HepG2 (cell line): ENCODE results near the gene TIGD6. TPM values are rescaled to one million over a fixed set of nuclear protein-coding genes. Genes with fewer than 3 reads are reported as not detected.
A peak's percentile ranks its signal among the peaks of the same experiment; 100 is the strongest.

Experiments used
- ATAC-seq: fragments of 200-7000 bp; cut with Tn5 transposase; 3 replicates; pipeline ENCODE4 v1.9.1; 2020; ENCODE audit warnings: mild to moderate bottlenecking, moderate library complexity
- BruUV-seq: library from RNA; stranded (reverse); fragments of 400-500 nt; replicated peaks from 2 replicates; lab custom pipeline; 2021; lab: Mats Ljungman, UMichigan
- CTCF ChIA-PET: fragments of 300-600 bp; formaldehyde crosslinking; extraction: SDS; loops from one replicate; lab custom pipeline; 2021; ENCODE audit warnings: low total read pairs, inconsistent platforms, low intra/inter-chr PET ratio; lab: Yijun Ruan, JAX
- POLR2A ChIA-PET: fragments of 350-600 bp; sonication (Branson Sonifier 250); formaldehyde crosslinking; loops from one replicate; lab custom pipeline; 2020; ENCODE audit warnings: antibody characterized with exemption, inconsistent platforms; lab: Yijun Ruan, JAX
- DNase-seq: peaks from one replicate; pipeline ENCODE4 v3.0.0-alpha.2; 2015; ENCODE audit warnings: low spot score
- FAIRE-seq: peaks from 3 replicates; lab custom pipeline; 2011; peaks lifted over from hg19 to GRCh38; lab: Jason Lieb, UNC
- H2AFZ ChIP-seq: one replicate; pipeline ENCODE4 v1.6.1; 2011; ENCODE audit warnings: low read length, inconsistent platforms
- H3K27ac ChIP-seq: fragments of 300-600 bp; 3 replicates; pipeline ENCODE4 v1.8.0; 2011; ENCODE audit warnings: mixed run types, mild to moderate bottlenecking, mixed read lengths, low read length, inconsistent platforms; ENCODE audit not compliant: insufficient read depth; ENCODE audit errors: extremely low read length
- H3K27me3 ChIP-seq, 2 experiments: fragments of 200-600 bp in 1 of 2; 2 replicates in 1 of 2; 3 replicates in 1 of 2; pipeline versions ENCODE4 v1.6.0 to v1.8.0; 2011; ENCODE audit warnings: low read length in 2 of 2, mild to moderate bottlenecking in 2 of 2, moderate library complexity in 2 of 2, inconsistent platforms in 1 of 2; ENCODE audit not compliant: insufficient read depth in 2 of 2, control insufficient read depth in 1 of 2
- H3K36me3 ChIP-seq, 2 experiments: fragments of 200-600 bp in 1 of 2; replicated peaks in 1 of 2; 2 replicates in 1 of 2; 3 replicates in 1 of 2; pipeline versions ENCODE4 v1.5.1 to v1.8.0; 2011; ENCODE audit warnings: low read length in 2 of 2, inconsistent platforms in 1 of 2; ENCODE audit not compliant: insufficient read depth in 2 of 2, control insufficient read depth in 1 of 2
- H3K4me1 ChIP-seq: 2 replicates; pipeline ENCODE4 v1.5.1; 2012; ENCODE audit warnings: low read length, inconsistent platforms; ENCODE audit not compliant: insufficient read depth
- H3K4me2 ChIP-seq: 2 replicates; pipeline ENCODE4 v1.6.0; 2011; ENCODE audit warnings: low read depth, low read length, inconsistent platforms
- H3K4me3 ChIP-seq, 3 experiments: fragments of 200-600 bp in 1 of 3; sonication (generic), shearing (Covaris generic) in 1 of 3; replicated peaks in 1 of 3; 2 replicates each; pipeline ENCODE4 v1.5.1; 2011 to 2016; ENCODE audit warnings: low read length in 3 of 3, inconsistent platforms in 2 of 3, low read depth in 2 of 3, mild to moderate bottlenecking in 2 of 3, control low read depth in 1 of 3, mixed read lengths in 1 of 3; ENCODE audit not compliant: insufficient read depth in 1 of 3
- H3K79me2 ChIP-seq: one replicate; pipeline ENCODE4 v1.6.1; 2011; ENCODE audit warnings: low read length, inconsistent platforms; ENCODE audit not compliant: insufficient read depth
- H3K9ac ChIP-seq: 2 replicates; pipeline ENCODE4 v1.6.0; 2011; ENCODE audit warnings: mild to moderate bottlenecking, low read depth, low read length, inconsistent platforms; ENCODE audit not compliant: insufficient read depth
- H3K9me3 ChIP-seq: 2 replicates; pipeline ENCODE4 v1.5.1; 2012; ENCODE audit warnings: mild to moderate bottlenecking, low read length
- H4K20me1 ChIP-seq: 2 replicates; pipeline ENCODE4 v1.6.0; 2011; ENCODE audit warnings: inconsistent platforms, mild to moderate bottlenecking, low read length, moderate library complexity; ENCODE audit not compliant: insufficient read depth
- EEA1 ChIP-seq: sonication (generic); formaldehyde crosslinking; IDR thresholded peaks from 2 replicates; pipeline ENCODE4 v1.5.1; 2020; ENCODE audit warnings: mild to moderate bottlenecking, missing genetic modification reagents, borderline replicate concordance
- FOSL1 ChIP-seq: sonication (generic); formaldehyde crosslinking; IDR thresholded peaks from 2 replicates; pipeline ENCODE4 v1.9.0; 2021; ENCODE audit warnings: missing genetic modification reagents, borderline replicate concordance
- FOXA3 ChIP-seq: IDR thresholded peaks from 2 replicates; pipeline ENCODE4 v1.6.1; 2016; ENCODE audit warnings: missing genetic modification reagents, missing compliant biosample characterization
- IRF2 ChIP-seq: IDR thresholded peaks from 2 replicates; pipeline ENCODE4 v1.6.1; 2018; ENCODE audit warnings: missing genetic modification reagents, missing compliant biosample characterization
- MXI1 ChIP-seq: IDR thresholded peaks from 3 replicates; pipeline ENCODE4 v1.6.1; 2012; ENCODE audit warnings: low read depth, low read length, inconsistent platforms, borderline replicate concordance
- MYC ChIP-seq: sonication (generic); formaldehyde crosslinking; IDR thresholded peaks from 2 replicates; pipeline ENCODE4 v1.9.0; 2021; ENCODE audit warnings: missing genetic modification reagents, borderline replicate concordance
- NR3C1 ChIP-seq: sonication (generic); formaldehyde crosslinking; IDR thresholded peaks from 2 replicates; pipeline ENCODE4 v1.4.0; 2020; ENCODE audit warnings: missing genetic modification reagents
- YEATS4 ChIP-seq: sonication (generic); formaldehyde crosslinking; IDR thresholded peaks from 2 replicates; pipeline ENCODE4 v1.4.0; 2020; ENCODE audit warnings: missing genetic modification reagents, borderline replicate concordance
- ZNF430 ChIP-seq: sonication (generic); formaldehyde crosslinking; IDR thresholded peaks from 2 replicates; pipeline ENCODE4 v1.9.0; 2021; ENCODE audit warnings: mild to moderate bottlenecking, missing genetic modification reagents
- ZNF556 ChIP-seq: sonication (generic); formaldehyde crosslinking; IDR thresholded peaks from 2 replicates; pipeline ENCODE4 v1.4.0; 2020; ENCODE audit warnings: mild to moderate bottlenecking, missing genetic modification reagents, borderline replicate concordance
- WGBS: methylation state at CpG from one replicate; pipeline ENCODE4 v1.1.6; 2017; ENCODE audit warnings: low lambda C conversion rate; 5-methylcytosine and 5-hydroxymethylcytosine counted together
- in situ Hi-C: cut with HindIII; loops from 2 replicates; pipeline ENCODE4 v1.10.0; 2017; ENCODE audit warnings: low pct_unique_long_range_greater_than_20kb; ENCODE audit not compliant: extremely low pct_ligation_motif_present
- intact Hi-C: fragments of 100-400 bp; cut with micrococcal nuclease; formaldehyde crosslinking; loops from one replicate; pipeline ENCODE4 v1.10.0; 2022; ENCODE audit not compliant: unreplicated experiment
- polyA plus RNA-seq, 8 experiments: library from polyadenylated mRNA; depleted of rRNA in 3 of 8; stranded (reverse) in 7 of 8; unstranded in 1 of 8; fragments of >200 nt; fragmentation: Illumina TruSeq in 4 of 8; extraction: Trizol in 4 of 8; gene quantifications; 2 replicates each; pipeline versions ENCODE4 v1.2.1 to v1.2.3, GENCODE V29; 2011 to 2016; ENCODE audit warnings: low read depth in 4 of 8, missing spikeins in 1 of 8, mixed read lengths in 1 of 8; ENCODE audit not compliant: insufficient read depth in 1 of 8
- total RNA-seq, 5 experiments: library from RNA; depleted of rRNA; stranded (reverse); fragments of >200 nt; fragmentation: Illumina TruSeq; extraction: Trizol; gene quantifications; 2 replicates each; pipeline ENCODE4 v1.2.3, GENCODE V29; 2016; ENCODE audit warnings: low read depth in 1 of 5
- TF ChIP-seq, protein P1 (sequence below): sonication (generic); formaldehyde crosslinking; IDR thresholded peaks from 2 replicates; pipeline ENCODE4 v1.5.0; 2020; ENCODE audit warnings: mild to moderate bottlenecking, missing genetic modification reagents
- TF ChIP-seq, protein P2 (sequence below): sonication (generic); formaldehyde crosslinking; IDR thresholded peaks from 2 replicates; pipeline ENCODE4 v1.4.0; 2020; ENCODE audit warnings: missing genetic modification reagents, mild to moderate bottlenecking, borderline replicate concordance
- TF ChIP-seq, protein P3 (sequence below): sonication (generic); formaldehyde crosslinking; IDR thresholded peaks from 2 replicates; pipeline ENCODE4 v1.5.0; 2020; ENCODE audit warnings: mild to moderate bottlenecking, missing genetic modification reagents, borderline replicate concordance

TIGD6 gene
- total and polyA plus RNA-seq, 2 of the 13 experiments (the other 11 are each of a cell fraction or from before 2014, with no cell fraction given), result 2.1 to 2.9 TPM

GRCh38 chr5:149960272-149961185, 39.9 kb downstream of the TIGD6 start, which contains the start of gene SLC26A2:
Gene SLC26A2 (plus strand): TSS chr5:149960758. CDS start chr5:149977653, 16,895 bp downstream.
- WGBS, result 2% methylated on average over 17 of the region's 84 CpGs
- peak; percentile 15 for FAIRE-seq
- in situ Hi-C loops, result no loop called here
- TF ChIP-seq ZNF430 (peak; percentile 52; the same call in 1 of the 2 replicates), NR3C1 (CRISPR knock-in tag) (no peak), EEA1 (CRISPR knock-in tag) (no peak), ZNF556 (CRISPR knock-in tag) (no peak), YEATS4 (CRISPR knock-in tag) (peak; percentile 62; the same call in 1 of the 2 replicates), IRF2 (peak; percentile 41; the same call in 1 of the 2 replicates), MXI1 (no peak; the same call in 2 of the 3 replicates), FOSL1 (no peak), MYC (CRISPR knock-in tag) (peak; percentile 67), FOXA3 (CRISPR knock-in tag) (peak; percentile 73)
- TF ChIP-seq, protein P1, sequence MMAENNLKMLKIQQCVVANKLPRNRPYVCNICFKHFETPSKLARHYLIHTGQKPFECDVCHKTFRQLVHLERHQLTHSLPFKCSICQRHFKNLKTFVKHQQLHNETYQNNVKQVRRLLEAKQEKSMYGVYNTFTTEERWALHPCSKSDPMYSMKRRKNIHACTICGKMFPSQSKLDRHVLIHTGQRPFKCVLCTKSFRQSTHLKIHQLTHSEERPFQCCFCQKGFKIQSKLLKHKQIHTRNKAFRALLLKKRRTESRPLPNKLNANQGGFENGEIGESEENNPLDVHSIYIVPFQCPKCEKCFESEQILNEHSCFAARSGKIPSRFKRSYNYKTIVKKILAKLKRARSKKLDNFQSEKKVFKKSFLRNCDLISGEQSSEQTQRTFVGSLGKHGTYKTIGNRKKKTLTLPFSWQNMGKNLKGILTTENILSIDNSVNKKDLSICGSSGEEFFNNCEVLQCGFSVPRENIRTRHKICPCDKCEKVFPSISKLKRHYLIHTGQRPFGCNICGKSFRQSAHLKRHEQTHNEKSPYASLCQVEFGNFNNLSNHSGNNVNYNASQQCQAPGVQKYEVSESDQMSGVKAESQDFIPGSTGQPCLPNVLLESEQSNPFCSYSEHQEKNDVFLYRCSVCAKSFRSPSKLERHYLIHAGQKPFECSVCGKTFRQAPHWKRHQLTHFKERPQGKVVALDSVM, result peak; percentile 51; the same call in 1 of the 2 replicates
- TF ChIP-seq, protein P2, sequence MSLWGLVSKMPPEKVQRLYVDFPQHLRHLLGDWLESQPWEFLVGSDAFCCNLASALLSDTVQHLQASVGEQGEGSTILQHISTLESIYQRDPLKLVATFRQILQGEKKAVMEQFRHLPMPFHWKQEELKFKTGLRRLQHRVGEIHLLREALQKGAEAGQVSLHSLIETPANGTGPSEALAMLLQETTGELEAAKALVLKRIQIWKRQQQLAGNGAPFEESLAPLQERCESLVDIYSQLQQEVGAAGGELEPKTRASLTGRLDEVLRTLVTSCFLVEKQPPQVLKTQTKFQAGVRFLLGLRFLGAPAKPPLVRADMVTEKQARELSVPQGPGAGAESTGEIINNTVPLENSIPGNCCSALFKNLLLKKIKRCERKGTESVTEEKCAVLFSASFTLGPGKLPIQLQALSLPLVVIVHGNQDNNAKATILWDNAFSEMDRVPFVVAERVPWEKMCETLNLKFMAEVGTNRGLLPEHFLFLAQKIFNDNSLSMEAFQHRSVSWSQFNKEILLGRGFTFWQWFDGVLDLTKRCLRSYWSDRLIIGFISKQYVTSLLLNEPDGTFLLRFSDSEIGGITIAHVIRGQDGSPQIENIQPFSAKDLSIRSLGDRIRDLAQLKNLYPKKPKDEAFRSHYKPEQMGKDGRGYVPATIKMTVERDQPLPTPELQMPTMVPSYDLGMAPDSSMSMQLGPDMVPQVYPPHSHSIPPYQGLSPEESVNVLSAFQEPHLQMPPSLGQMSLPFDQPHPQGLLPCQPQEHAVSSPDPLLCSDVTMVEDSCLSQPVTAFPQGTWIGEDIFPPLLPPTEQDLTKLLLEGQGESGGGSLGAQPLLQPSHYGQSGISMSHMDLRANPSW (CRISPR knock-in tag), result no peak; the same call in 1 of the 2 replicates
- TF ChIP-seq, protein P3, sequence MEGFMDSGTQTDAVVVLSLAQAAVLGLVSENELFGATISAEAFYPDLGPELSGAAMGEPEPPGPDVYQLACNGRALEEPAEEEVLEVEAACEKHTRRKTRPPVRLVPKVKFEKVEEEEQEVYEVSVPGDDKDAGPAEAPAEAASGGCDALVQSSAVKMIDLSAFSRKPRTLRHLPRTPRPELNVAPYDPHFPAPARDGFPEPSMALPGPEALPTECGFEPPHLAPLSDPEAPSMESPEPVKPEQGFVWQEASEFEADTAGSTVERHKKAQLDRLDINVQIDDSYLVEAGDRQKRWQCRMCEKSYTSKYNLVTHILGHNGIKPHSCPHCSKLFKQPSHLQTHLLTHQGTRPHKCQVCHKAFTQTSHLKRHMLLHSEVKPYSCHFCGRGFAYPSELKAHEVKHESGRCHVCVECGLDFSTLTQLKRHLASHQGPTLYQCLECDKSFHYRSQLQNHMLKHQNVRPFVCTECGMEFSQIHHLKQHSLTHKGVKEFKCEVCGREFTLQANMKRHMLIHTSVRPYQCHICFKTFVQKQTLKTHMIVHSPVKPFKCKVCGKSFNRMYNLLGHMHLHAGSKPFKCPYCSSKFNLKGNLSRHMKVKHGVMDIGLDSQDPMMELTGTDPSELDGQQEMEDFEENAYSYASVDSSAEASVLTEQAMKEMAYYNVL, result 0 out of 2 replicates have a peak, but pooled peaks have one; percentile 50

More at GRCh38 chr5:149960272-149961185, 39.9 kb downstream of the TIGD6 start, which contains the start of gene SLC26A2:
- H3K4me3 ChIP-seq, result peak within 1 kb of the TSS; percentile 51 to 77 (median 69)
- peaks cover 50% of the 10 kb centered on the region for H3K4me1 ChIP-seq
- no peaks in the 10 kb centered on the region for H4K20me1 ChIP-seq
- H3K9me3 ChIP-seq, result no peaks in the 10 kb centered on the region
- peak; percentile 92 for DNase-seq
- BruUV-seq, result TSS peak; percentile 77
- H3K36me3 ChIP-seq, result no peaks in the 10 kb centered on the region
- ChIA-PET CTCF (interaction anchor here (1.0 to 2.5 kb wide), 3 partner anchors 9 to 123 kb away, joined by 5 to 10 read pairs (median 6); no protein-coding TSS in a partner anchor), POLR2A (interaction anchor here (0.7 to 3.4 kb wide), 13 partner anchors 9 to 509 kb away, joined by 3 to 17 read pairs (median 4); partner anchors contain the start of genes HMGXB3 and TIGD6)
- H3K27me3 ChIP-seq, result no peaks in the 10 kb centered on the region
- peak; percentile 99 for ATAC-seq
- intact Hi-C loops, result loop anchor here (1.0 to 2.0 kb wide), 2 partner anchors 28 to 30 kb away; no protein-coding TSS in a partner anchor
- H3K79me2 ChIP-seq, result no peaks in the 10 kb centered on the region
- H3K27ac ChIP-seq, result peak within 1 kb of the TSS; percentile 52
- peak within 1 kb of the TSS; percentile 57 for H3K9ac ChIP-seq
- peak within 1 kb of the TSS; percentile 20 for H2AFZ ChIP-seq
- peak within 1 kb of the TSS; percentile 91 for H3K4me2 ChIP-seq
